ENCODE results near the gene EVI5L.

EVI5L gene

GRCh38 chr19:7862413-7862951 is 32.5 kb downstream of the EVI5L start:
- DNase-seq: peak; percentile 71

- no peak for DNase-seq
Observed at GRCh38 chr19:7863157-7863970, 33.3 kb downstream of the EVI5L start.

GRCh38 chr19:7863971-7864689 is 34.1 kb downstream of the EVI5L start:
- DNase-seq: no peak

GRCh38 chr19:7864690-7865074 is 34.7 kb downstream of the EVI5L start:
- no peak for DNase-seq

- DNase-seq: no peak
Observed at GRCh38 chr19:7865262-7865911, 35.4 kb downstream of the EVI5L start.

- no peak for DNase-seq
Observed at GRCh38 chr19:7866399-7867091, 36.5 kb downstream of the EVI5L start.

- DNase-seq: no peak
Observed at GRCh38 chr19:7867092-7867844, 37.2 kb downstream of the EVI5L start.

- DNase-seq: peak in 1 of 2 experiments; percentile 28
Observed at GRCh38 chr19:7868326-7868670, 38.3 kb downstream of the EVI5L start.

- DNase-seq: peak; percentile 81
Observed at GRCh38 chr19:7868671-7869452, 38.8 kb downstream of the EVI5L start.

- DNase-seq: peak; percentile 78 to 80
Observed at GRCh38 chr19:7869453-7869909, 39.5 kb downstream of the EVI5L start.

GRCh38 chr19:7869910-7870511 is 40.0 kb downstream of the EVI5L start:
- peak; percentile 46 to 49 for DNase-seq

- peak; percentile 30 for DNase-seq
Observed at GRCh38 chr19:7870571-7871436, 40.8 kb downstream of the EVI5L start.

- peak; percentile 66 to 78 for DNase-seq
Observed at GRCh38 chr19:7871437-7872305, 41.7 kb downstream of the EVI5L start.

GRCh38 chr19:7872306-7873204 is 42.5 kb downstream of the EVI5L start:
- no peak for DNase-seq

GRCh38 chr19:7873304-7874075 is 43.5 kb downstream of the EVI5L start:
- DNase-seq: no peak

GRCh38 chr19:7874076-7874896 is 44.3 kb downstream of the EVI5L start, which contains the start of gene PRR36:
Gene PRR36, minus strand, starts transcription at chr19:7874390. Its CDS starts 701 bp downstream, at chr19:7873689.
- DNase-seq: no peak

Measured in stimulated activated CD4-positive, alpha-beta T cell treated with anti-CD3 and anti-CD28 coated beads, Interleukin-4, amount 100 ng/mL, for 4 hours (primary cell).